GM19035 (cell line): Measurements from ENCODE around the gene COL5A1.

Experiments used
- ATAC-seq: cut with Tn5 transposase; IDR thresholded peaks from one replicate; pipeline ENCODE4 v1.9.1; 2021; ENCODE audit not compliant: unreplicated experiment

The COL5A1 gene

DNA sequence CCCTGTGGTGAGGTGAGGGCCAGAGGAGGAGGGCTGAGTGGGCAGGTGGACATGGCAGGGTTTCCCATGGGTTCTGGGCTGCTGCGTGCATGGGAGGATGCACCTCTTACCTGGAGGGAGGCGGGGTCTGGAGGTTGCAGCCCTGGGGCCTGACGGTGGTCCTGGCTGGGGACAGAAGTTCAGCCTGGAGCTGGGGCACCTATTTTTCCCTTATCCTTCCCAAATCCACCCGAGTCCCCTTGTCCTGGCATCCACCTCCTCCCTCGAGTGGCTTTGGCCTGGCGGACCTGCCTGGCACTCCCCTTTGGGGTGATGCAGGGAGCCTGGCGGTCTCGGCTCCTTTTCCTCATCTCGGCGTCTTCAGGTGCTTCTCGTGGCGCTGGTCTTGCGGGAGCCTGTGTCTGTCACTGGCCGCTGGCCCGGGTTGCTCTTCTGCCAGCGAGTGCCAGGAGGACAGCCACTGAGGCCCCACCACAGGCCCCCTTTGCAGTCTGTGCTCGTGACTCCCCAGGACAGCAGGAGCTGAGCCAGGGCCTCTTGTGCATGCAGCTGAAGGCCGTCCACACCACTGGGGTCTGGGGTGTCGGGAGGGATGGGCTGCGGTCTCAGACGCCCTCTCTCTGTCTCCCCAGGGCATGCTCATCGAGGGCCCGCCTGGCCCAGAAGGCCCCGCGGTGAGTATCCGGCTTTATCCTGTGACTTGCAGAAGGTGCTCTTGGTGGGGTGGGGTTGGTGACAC lies 96.4 kb downstream of the COL5A1 start:
- ATAC-seq = no peak

DNA sequence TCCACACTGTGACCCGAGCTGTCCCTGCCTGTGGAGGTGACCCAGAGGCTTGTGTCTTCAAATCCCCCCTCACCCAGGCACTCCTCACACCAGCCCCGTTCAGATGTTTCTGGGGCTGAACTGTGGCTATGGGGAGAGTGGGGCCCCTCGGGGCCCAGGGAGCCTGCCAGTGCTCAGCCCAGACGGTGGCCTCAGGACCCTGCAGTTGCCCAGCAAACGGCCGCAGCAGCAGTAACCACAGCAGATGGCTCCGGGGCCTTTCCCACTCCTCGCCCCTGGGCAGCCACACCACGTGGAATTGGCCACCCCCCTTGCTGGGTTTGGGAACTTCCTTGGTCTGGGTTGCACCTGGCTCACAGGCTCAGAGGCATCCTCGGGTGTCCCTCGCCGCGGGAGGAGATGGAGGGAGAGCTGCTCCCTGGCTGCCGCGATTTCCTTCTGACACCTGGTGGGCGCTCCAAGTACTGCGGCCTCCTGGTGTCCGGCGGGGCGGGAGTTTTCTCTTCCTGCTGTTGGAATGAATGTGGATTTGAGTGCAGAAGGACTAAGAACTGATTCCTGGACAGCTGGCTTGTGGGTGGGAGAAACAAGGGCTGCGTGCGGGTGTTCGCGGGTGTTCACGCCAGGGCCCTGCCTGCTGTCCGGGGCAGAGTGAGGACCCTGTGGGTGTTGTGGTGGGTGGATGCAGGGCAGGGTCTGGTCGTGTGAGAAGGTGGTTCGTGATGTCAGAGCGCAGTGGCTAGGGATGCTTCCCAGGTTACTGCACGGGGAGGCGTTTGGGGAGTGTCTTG lies 97.5 kb downstream of the COL5A1 start:
- ATAC-seq = no peak

DNA sequence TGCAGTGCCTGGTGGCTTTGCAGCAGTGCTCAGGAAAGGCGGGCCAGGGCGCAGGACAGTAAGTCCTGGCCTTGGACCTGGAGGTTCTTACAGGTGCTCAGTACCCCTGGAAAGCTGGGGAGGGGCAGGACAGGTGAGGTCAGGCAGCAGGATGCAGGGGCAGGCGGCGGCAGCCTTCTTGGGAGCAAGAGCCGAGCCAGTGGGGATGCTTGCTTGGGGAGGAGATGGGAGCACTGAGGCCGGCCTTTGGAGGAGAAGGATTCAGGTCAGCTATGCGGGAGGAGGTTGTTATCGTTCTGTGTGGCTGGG lies 98.0 kb downstream of the COL5A1 start:
- no peak for ATAC-seq

DNA sequence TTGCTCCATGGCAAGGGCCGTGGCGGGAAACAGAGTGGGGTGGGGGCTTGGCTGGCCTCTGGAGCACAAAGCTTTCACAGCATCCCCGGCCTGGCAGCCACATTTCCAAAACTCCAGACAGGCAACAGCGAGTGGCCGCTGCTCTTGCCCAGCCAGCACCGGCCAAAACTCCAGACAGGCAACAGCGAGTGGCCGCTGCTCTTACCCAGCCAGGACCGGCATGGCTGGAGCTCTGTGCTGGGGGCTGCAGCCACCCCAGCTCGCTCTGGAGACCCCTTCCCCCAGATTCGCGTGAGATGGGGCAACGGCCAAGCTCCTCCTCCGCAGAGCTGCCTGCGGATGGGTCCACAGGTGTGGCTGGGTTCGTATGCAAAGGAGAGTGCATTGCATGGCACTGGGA lies 98.5 kb downstream of the COL5A1 start:
- ATAC-seq = no peak

DNA sequence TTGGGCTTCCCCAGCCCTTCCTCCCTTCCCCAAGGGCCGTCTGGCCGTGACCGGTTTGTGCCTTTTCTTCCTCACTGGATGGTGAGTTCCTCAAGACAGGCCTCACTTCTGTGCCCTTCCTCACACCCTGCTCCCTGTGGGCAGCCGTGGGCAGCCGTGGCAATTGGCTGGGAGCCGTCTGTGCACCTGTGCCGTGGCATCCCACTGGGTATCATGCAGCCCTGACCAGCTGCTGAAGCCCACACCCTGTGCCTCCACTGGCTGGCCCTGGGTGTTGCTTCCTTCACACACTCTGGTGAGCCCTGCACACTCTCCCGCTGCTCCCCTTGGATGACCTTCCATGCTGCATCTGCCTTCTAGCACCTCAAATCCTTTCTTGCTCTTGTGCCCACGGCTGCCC lies 100.2 kb downstream of the COL5A1 start:
- ATAC-seq = no peak

DNA sequence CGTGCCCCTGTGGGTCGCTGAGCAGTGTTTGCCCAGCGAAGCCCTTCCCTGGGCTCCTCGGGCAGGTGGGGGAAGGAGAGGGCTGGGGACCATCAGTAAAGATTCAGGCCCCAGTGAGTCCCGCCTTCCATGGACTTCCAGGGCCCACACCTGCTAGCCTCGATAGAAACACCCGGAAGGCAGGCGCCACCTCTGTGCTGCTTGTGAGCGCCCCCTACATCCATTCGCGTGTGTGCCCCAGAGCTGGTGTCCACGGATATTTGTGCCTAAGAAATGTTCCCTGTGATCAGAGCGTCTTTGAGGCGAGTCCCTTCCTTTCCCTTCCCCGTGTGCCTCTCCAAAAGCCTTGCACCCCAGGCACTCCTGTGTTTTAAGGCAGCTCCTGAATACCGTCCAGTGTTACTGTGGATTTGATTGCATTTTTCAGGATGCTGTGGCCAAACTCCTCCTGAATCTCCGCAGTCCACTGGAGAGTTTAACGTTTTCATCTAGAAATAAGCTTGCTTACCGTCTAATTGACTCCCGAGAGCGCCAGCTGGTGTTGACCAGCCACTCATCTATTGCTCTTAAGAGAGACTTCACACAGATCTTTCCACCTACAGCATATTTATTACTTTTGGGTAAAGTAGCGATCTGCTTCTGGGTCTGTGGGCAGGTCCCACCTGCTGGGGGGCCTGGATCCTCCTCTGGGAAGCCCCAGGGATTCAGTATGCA lies 101.4 kb downstream of the COL5A1 start:
- no peak for ATAC-seq

DNA sequence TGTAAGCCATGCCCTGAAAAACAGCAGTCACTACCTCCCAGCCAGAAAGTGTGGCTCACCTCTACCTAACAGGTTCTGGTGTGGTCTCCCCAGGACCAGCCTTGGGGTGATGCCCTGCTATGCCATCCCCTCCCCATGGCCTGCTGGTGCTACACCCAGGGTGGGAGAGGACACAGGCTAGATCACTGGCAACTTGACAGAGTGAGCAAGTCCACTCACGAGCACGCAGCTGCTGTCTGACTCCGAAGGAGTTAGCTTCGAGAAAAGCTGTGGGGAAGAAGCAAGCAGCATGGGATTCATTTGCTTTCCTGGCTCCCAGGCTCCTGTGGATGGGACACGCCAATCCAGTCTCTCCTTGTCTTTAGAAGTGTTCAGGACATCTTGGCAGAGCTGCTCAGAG lies 102.2 kb downstream of the COL5A1 start:
- no peak for ATAC-seq

DNA sequence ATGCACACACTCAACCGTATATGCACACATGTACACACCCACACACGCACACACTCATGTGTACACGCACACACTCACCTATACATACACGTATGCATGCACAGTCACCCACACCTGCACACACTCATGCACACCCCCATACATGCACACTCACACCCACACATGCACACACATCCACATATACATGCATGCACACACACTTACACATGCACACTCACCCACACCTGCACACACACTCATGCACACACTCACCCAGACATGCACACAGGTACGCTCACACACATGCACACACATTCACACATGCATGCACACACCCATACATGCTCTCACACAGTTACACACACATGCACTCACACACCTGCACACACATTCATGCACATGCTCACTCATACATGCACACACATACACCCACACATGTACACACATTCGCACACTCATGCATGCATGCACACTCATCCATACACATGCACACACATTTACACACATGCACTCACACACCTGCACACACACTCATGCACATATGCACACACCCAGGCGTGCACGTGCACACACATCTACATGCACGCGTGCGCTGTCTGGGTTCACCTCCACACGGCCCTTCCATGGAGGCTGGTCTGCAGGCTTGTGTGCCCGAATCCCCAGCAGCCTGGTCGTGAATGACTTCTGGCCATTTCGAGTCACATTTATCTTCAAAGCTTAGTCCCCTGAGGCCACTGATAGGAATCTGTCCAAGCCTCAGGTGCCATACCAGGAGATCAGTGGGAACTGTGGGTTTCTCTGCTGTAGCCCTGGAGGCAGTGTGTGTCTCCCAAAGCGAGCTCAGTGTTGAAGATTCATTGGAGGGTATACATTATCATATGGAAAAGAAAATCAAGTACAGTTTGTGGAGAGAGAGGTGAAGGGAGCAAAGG lies 103.0 kb downstream of the COL5A1 start:
- ATAC-seq = no peak

DNA sequence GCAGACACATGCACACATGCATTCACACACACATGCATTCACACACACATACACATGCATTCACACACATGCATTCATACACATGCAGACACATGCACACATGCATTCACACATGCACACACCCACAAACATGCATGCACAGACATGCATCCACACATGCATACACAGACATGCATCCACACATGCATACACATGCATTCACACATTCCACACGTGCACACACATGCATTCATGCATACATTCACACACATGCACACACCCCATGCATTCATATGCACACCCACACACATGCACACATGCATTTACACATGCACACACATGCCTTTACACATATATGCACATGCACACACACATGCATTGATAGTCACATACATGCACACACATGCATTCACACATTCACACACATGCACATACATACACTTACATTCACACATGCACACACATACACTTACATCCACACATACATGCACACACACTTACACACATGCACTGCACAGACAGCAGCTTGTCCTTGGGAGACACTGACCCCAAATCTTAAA lies 106.4 kb downstream of the COL5A1 start:
- no peak for ATAC-seq

DNA sequence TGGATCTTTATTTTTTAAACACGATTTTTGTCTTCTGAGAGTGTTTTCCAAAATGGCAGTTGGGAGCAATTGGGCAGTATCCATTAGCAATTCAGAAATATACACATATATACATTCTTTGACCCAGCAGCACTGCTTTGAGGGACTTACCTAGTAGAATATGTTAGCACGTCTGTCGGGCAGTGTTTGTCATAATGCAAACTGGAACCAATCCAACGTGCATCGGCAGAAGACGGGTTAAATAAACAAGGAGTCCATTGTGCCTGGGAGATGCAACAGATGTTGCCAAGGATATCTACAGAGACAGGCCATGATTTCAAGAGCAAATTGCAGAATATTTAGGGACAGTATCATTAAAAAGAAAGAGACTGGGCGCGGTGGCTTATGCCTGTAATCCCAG lies 107.0 kb downstream of the COL5A1 start:
- ATAC-seq = no peak

DNA sequence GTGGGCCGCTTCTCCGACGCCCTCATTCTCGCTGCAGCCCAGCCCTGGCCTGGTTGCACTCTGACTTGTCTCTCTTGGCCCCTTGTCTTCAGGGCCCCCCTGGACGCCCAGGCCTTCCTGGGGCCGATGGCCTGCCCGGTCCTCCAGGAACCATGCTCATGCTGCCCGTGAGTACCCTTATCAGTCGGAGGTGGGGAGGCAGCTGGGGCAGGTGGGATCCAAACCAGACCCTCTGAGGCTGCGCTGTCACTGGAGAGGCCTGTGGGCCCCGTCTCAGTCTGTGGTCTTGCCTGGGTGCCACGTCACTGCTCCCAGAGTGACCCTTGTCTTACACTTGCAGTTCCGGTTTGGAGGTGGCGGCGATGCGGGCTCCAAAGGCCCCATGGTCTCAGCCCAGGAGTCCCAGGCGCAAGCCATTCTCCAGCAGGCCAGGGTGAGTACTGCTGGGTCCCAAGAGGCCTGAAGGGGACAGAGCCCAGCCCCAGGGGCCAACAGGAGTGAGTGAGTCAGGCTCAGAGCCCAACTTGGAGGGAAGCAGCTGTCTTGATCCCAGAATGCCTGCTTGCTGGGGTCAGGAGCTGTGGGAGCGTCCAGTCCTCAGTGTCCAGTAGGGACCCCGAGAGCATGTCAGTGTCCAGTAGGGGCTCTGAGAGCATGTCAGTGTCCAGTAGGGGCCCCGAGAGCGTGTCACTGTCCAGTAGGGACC lies 109.0 kb downstream of the COL5A1 start:
- ATAC-seq = no peak

DNA sequence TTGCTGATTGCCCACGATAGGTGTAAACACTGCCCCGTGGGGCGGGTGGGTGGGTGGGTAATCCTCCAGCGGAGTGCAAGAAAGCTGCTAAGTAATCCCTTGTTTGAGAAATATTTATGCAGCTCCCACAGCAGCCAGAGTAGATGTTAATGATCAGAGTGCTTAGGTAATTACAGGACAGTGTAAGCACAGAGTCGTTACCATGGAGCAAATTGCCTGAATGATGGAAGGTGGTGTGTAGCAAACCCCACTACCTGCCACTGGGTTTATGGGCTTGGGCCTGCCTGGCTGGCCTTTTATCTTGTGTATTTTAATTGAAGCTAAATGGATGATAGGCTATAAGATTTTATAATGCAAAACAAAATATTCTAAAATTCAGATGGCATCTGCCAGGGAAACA lies 110.0 kb downstream of the COL5A1 start:
- no peak for ATAC-seq

DNA sequence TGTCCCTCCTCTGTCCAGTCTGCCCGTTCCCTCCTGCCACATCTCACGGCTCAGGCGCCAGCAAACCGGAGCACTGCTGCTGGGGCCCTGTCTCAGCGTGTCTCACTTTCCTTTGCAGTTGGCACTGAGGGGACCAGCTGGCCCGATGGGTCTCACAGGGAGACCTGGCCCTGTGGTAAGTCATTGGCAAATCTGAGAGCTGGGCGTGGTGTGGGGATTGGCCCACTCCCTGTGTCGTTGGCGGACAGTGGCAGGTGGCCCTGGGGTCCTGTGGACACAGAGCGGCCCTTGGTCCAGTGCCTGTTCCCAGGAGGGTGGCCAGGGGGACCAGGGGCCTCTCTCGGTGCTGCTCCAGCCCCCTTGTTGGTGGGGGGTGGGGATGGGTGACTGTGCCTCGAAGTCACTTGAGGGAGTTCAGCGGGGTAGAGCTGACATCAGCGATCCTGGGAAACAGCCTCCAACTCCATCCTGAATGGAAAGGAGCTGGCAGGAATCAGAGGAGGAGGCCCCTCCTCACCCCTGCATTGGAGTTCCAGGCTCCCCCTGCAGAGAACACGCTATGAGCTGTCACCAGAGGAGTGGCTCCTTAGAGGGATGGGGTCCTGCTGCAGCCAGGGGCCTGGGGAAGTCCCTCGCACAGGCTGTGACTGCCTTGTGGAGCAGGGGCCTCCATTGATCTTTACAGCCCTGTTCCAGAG lies 111.0 kb downstream of the COL5A1 start:
- no peak for ATAC-seq

DNA sequence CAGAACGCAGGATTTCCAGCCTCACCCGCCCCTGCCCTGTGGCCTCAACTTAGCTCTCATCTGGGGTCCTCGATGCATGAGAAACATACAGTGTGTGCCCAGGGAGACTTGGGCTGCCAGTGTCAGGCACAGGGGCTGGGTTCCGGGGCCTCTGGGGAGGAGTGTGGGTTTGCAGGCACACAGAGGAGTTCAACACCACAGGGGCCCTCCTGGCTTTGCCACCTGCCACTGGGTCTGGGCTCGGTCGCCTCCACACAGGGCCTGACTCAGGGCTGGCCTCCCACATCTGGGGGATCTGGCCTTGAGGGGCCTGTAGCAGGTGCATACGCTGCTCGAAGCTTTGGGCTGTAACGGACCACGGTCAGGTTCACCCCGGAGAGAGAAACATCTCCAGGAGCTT lies 111.6 kb downstream of the COL5A1 start:
- ATAC-seq = no peak

DNA sequence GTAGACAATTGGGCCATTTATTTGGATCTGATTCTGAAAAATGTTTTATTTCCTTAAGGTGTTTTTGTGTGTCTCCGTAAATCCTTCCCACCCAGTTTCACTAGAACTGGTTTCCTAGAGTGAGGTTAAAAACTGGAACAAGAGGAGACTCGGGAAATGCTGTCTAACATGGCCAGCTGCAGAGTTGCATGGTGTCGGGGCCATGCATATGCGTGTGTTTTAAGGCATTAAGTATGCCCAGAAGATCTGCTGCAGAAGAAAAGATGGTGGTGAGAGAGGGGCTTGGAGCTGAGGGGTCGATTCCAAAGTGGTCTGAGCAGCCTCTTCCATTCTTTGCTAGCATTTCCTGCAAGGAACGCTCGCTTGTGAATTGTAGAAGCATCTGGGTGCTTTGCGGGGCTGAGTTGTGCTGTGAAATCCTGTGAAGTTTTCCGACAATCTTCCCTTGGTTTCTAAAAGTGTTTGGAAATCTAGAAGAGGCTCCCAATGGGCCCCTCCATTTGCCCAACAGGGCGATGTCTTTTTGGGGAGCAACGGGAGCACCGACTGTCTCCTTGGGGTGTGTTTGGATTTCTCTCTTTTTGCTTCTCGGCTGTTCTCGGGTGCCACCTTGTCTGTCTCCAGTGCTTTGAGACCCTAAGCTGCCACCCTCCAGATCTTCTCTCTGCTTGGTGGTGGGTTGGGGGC lies 113.8 kb downstream of the COL5A1 start:
- no peak for ATAC-seq

DNA sequence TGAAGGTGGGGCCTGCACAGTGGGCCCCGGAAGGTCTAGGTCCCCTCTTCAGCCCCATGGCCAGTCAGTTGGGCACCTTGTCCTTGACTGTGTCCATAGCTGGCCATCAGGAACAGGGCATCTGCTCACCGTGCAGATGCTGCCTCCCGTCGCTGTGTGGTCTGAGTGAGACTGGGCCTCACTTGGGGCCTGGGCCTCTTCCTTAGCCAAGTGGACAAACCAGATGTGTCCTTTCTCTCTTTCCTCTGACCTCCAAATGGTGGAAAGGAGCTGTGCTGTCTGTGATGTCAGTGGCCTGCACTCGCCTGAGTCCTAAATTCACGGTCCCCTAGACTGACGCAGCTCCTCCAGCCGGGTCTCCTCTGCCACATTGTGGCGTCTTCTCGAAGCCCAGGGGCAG lies 114.5 kb downstream of the COL5A1 start:
- ATAC-seq = no peak

DNA sequence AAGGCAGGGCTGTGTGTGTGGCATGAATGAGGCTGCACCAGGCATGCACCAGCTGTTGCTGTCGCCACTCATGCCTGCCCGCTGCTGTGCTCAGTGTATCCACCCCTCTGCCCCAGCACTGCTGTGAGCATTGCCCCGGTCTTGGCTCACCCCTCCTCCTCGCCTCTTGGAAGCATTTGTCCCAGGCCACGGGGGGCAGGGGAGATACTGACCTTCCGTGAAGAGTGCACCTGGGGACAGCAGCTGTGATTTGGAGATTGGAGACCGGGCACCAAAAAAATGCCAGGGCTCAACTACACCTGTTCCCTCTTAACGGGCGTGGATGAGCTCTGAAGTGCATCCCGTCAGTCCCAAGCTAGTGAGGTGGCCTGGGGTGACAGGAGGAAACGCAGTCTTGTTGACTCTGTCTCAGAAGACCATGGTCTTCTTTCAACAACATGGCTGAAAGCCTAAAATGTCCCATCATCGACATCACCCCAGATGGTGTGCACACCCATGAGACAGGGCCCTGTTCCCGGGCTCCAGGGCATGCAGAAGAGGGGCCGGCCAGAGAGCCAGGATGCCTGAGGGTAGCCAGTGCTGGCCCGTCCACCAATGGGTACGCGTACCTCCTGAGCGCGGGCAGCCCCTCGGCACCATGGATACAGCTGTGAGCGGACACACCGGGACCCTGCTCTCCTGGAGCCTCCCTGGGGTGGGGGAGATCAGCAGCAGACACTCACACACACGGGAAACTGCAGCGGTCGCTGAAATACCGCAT lies 115.8 kb downstream of the COL5A1 start:
- no peak for ATAC-seq

DNA sequence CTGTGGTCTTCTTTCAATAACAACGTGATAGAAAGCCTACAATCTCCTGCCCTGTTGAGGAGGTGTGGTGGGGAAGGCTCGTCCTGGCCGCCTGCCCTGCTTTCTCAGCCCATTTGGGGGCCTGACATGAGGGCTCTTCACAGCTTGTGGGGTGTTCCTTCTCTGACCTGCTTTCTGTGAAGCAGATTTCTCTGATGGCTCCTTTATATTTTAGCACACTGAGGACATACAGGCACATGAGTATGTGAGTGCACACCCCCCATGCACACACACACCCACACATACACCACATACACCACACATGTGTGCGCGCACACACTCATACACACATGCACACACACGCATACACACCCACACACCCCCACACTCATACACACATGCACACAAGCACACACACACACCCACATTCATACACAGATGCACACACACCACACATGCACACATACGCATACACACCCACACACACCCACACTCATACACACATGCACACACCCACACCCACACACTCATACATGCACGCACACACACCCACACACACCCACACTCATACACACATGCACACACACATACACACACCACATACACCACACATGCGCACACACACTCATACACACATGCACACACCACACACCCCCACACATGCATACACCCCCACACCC lies 117.5 kb downstream of the COL5A1 start:
- ATAC-seq = no peak
